ENCODE data around the gene GCDH.

- TF ChIP-seq CTCF (IDR thresholded peaks at IDR 0.05) (no peak), POLR2A (IDR thresholded peaks at IDR 0.05) (no peak)
These were observed 627 bp downstream of the GCDH start for GRCh38 chr19:12891553-12892021.
